Stimulated activated CD8-positive, alpha-beta memory T cell treated with anti-CD3 and anti-CD28 coated beads, Interleukin-15, amount 100 ng/mL, for 48 hours (primary cell): ENCODE data around the gene TEKT5.
"Not testable (repeated sequence)": the region's sequence is repeated elsewhere in the genome, so short reads cannot be mapped to it uniquely, and the experiment has no call there.

Source experiments
- DNase-seq, 2 donors: peaks; one replicate each; pipeline ENCODE4 v3.0.0-alpha.2; 2020; ENCODE audit warnings: low read depth in 2 of 2

The TEKT5 gene

GRCh38 chr16:10684511-10685151 lies 10.1 kb downstream of the TEKT5 start:
- no peak for DNase-seq

DNA sequence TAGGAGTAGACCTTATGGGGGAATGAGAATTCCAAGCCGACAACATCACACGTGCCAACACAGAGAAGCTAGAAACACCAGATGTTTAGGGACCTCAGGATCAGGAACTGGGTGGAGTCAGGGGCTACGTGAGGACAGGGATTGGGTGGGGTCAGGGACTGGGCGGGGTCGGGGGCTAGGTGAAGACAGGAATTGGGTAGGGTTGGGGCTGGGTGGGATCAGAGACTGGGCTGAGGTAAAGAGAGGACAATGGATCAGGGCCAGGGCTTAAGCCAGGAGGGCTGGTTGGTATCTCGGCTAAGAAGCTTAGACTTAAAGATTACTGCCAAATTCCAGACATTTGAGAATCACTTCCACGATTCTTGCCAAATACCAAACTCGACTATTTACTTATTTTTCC lies 11.6 kb downstream of the TEKT5 start:
- no peak for DNase-seq

DNA sequence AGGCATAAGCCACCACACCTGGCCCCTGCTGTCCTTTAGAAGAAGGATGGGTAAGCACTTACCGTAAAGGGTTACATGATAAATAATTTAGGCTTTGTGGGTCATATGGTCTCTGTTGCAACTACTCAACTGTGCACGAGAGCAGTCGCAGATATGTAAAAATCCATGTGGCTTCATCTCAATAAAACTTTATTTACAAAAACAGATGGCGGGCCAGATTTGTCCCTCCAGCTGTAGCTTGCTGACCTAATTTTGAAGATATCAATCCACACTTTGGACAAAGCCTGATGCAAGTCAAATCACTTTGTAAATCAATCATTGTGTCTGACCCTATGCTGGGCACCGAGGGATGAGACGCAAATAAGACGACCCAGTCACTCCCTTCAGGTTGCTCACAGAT lies 12.1 kb downstream of the TEKT5 start:
- DNase-seq: no peak

DNA sequence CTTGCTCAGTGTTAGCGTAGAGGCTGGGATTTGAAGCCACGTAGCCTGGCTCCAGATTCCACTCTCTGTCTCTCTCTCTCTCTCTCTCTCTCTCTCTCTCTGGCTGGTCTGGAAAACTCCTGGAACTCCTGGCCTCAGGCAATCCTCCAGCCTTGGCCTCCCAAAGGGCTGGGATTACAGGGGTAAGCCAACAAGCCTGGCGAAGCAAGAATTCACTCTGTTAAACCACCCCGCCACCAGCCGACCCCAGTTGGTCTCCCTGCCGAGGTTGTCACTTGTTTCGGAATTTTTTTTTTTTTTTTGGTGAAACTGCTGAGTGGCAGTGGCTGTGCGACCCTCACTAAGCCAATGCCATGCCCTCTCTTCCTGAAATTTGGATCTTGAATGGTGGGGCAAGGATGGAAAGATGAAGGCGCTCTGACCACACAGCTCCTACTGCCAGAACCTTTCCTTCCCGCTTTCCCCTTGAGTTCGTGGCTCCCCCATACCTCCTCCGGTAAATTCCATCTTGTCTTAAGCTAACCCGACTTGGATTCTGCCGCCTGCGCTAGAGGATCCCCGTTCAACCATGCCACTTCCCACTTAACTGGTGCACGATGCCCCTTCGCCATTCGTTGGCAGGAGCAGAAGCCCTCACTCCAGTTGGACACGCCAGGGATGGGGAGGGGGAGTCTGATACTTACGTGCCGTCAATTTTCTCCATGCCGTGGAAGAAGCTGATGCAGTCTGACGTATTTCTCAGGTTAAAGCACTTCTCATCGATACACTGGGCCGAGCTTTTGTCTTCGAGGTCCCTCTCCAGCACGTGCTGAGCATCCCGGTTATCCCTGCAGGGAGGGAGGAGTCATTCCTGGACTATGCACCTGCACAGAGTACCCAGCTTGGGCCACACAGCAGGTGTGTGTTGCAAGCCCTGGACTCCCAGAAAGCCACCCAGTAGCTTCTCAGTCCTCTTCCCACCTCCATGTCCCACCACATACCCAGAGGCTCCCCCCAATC lies 13.1 kb downstream of the TEKT5 start:
- no peak for DNase-seq

DNA sequence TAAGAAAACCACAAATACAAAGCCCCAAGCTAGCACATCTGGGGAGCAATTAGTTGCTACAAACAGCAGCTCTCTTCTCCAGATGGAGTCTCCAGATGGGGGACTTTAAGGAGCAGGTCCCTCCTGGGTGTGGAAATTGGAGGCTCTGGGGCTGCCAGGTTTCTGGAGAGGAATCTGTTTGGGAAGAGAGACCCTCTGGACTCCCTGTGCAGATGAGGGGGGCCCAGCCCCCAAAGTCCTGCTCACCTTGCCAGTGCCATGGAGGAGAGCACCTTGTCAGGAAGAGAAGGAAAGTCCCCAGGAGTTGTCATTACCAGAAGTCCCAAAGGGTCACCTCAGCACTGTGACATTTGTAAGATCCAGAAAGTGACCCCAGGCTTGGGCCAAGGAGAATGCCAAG lies 14.8 kb downstream of the TEKT5 start:
- no peak for DNase-seq

DNA sequence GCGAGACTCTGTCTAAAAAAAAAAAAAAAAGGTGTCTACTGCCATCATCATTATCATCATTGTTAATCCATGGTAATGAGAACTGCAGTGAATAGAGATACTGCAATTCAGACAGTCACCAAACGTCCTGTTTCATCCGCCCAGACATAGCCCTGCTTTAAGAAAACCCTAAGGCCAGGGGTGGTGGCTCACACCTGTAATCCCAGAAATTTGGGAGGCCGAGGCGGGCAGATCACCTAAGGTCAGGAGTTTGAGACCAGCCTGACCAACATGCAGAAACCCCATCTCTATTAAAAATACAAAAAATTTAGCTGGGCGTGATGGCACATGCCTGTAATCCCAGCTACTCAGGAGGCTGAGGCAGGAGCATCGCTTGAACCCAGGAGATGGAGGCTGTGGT lies 15.3 kb downstream of the TEKT5 start:
- not testable (repeated sequence) for DNase-seq

DNA sequence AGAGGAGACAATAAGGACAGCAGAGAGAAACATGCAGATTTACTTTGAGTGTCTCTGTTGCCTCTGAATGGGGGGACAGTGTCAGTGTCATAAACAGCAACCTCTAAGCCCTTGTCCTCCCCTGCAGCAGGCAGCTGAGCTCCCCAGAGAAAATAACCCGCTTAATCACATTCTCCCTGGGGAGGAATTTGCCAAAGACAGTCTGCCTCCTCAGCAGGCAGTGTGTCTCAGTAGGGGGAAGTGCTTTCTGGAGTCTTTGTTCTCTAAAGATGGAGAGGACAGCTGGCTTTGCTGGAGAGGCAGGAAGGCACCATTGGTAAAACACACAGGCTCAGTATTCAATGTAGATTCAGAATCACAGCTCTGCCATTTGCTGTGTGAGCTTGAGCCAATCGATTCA lies 16.1 kb downstream of the TEKT5 start:
- DNase-seq: no peak

DNA sequence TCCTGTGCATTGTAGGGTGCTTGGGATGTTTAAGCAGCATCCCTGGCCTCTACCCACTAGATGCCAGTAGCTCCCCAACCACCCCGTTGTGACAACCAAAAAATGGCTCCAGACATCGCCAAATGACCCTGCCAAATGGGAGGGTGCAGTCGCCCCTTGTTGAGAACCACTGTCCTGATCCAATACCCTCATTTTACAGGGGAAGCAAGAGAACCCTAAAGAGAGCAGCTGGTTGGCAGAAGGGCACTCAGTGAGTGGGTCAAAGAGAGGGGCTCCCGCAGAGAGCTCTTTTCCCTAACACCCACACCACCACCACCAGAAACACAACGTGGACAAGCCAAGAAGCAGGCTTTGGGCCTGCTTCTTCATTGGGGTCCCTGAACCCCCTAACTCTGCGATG lies 18.4 kb downstream of the TEKT5 start:
- no peak for DNase-seq

DNA sequence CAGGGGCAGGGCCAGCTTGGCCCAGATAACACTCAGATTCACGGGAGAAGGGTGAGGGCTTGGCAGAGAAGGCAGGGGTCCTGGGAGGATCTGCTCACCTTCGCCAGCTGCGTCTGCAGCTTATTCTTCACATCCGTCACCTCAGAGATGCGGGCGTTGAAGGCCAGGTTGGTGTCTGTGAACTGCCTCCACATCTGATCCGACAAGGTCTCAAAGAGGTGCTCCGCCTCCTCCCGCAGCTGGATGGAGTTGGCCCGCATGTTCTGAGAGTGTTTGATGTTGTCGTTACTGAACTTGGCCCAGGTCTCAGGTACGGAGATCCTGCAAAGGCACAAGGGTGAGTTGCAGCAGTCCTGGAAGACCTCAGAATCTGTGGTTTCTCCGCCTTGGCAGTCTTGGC lies 18.9 kb downstream of the TEKT5 start:
- DNase-seq: no peak

DNA sequence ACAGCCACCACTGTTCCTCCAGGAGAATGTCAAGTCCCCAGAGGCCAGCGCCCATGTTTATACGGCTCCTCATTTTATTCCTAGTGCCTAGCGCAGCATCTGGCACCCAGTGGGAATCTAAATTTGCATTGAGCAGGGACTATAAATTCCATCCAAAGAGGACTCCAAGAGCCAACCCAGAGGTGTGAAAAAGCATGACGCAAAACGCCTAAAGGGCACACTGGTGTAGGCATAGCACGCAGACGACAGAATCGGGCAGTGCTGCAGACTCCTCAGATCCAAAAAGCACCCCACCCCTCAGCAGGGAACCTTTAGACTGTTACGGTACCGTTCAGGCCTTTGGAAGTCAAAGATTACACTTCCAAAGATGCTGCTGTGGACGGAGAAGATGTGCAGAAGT lies 19.5 kb downstream of the TEKT5 start:
- no peak for DNase-seq

- no peak for DNase-seq
Observed at GRCh38 chr16:10671729-10672128, 23.0 kb downstream of the TEKT5 start.

- DNase-seq: no peak
Observed at GRCh38 chr16:10669791-10670190, 24.9 kb downstream of the TEKT5 start.

DNA sequence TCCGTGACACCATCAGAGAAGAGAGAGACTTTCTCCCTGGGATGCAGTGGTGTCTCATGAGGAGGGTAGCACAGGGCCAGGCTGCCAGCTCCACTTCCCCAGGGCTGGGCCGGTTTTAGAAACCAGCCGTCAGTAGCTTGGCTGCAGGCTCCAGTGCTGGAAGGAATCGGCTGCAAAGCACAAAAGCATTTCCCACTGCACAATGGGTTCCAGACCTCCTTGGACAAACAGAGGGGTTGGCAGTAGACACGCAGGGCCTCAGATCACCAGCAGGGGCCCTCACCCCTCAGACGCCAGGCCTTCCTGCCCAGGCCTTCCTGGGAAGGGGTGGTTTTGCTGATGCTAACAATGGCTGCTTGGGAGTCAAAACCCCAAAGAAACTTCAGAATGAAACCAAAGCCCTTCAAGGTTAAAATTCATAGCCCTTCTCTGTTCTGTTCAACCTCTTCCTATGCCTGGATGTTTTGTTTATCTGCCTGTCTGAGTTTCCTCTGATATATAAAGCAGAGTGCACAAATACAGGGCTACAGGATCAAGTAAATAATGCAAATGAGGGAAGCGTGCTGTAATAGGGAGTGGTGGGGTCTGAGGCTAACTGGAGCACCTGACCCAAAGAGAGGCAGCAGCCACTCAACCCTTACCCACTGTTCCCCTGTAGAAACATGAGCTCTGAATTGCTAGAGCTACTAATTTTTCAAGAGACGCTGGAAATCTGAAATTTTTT lies 26.2 kb downstream of the TEKT5 start:
- peak in 1 of 2 donors; percentile 2 for DNase-seq

DNA sequence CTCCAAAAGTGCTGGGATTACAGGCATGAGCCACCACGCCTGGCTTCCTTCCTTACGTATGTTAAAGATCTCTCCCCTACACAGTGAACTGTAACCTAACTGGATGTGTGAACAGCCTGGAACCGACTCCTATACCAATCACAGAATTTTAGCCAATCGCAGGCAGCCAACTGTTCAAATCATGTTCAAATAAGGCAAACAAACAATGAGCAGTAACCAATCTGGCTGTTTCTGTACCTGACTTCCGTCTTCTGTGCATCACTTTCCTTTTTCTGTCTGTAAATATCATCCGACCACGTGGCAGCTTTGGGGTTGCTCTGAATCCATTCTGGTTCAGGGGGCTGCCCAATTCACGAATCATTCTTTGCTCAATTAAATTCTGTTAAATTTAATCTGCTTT lies 27.5 kb downstream of the TEKT5 start:
- DNase-seq: no peak

- no peak for DNase-seq
Observed at GRCh38 chr16:10666291-10666690, 28.4 kb downstream of the TEKT5 start.

DNA sequence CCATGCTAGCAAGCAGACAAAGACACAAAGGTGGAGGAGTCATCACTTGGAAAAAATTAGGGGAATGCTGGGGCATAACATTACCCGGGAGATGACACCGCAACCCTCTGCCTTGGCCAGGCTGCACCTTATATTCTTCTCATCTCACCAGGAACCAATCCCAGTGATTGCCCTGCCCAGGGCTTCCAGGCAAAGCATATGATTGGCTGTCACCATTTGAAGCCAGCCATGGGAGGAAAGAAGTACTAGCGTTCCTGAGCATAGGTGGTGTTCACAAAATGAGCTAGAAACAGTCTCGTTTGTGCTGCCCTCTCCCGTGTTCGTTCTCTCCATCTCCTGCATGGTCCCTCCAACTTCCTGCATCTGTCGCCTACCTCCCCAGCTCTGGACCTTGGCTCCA lies 29.6 kb downstream of the TEKT5 start:
- DNase-seq: no peak

DNA sequence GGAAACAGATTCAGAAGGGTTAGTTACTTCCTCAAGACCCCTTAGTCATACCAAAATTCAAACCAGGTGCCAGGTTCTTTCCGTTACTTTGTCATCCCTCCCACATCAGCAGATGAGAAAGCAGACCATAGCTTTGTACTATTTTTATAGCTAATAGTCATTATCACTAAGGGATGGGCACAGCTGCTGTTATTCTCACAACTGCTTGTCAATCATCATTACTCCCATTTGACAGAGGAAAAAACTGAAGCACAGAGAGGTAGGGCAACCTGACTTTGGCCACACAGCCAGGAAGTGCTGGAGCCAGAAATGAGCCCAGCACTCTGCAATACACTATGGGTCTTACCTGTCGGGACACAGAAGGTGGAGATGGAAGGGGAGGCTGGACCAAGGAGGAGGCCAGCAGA lies 30.0 kb downstream of the TEKT5 start:
- DNase-seq: no peak

GRCh38 chr16:10663744-10664143 lies 31.0 kb downstream of the TEKT5 start:
- no peak for DNase-seq

GRCh38 chr16:10663146-10663545 lies 31.6 kb downstream of the TEKT5 start:
- DNase-seq: no peak

- DNase-seq: no peak
Observed at GRCh38 chr16:10662212-10662611, 32.5 kb downstream of the TEKT5 start.

DNA sequence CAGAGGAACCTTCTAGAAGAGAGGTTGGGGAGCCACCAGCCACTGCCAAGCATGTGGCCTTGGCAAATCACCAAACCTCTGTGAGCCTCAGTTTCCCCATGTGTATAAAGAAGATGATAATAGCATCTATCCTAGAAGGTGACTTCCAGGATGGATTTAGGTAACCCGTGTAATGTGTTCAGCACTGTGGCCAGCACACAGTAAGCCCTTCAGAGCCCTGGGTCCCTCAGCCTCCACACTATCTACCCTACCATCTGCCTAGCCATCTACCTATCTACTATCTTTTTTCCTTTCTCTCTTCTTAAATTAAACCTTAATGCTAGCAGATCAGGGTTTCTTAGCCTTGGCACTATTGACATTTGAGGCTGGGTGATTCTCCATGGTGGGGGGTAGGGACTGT lies 33.0 kb downstream of the TEKT5 start:
- no peak for DNase-seq

DNA sequence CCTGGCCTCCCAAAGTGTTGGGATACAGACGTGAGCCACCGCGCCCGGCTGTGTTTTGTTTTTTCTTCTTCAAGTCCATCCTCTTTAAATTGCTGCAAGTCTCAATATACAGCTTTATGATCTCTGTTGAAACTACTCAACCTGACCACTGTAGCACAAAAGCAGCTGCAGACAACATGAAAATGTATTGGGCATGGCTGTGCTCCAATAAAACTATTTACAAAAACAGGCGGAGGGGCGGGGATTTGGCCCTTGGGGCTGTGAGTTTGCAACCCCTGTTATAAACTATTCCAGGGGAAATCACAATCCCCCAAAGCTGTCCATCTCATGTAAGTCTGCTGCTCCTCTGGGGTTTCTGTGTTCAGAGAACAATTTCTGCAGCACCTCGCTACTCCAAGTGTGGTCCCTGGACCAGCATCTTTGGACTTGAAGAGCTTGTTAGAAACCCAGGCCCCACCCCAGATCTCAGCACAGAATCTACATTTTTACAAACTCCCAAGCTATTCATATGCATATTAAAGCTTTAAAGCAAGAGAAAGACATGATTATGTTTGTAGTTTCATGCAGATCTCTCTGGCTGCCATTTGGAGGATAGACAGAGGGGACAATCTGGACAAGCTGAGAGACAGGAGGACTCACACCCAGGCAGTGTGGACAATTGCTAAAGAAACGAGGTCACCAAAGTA lies 33.6 kb downstream of the TEKT5 start:
- DNase-seq: no peak
